Stimulated activated naive CD4-positive, alpha-beta T cell (primary cell): ENCODE results near the gene GOSR1.
"Not testable (repeated sequence)": the region's sequence is repeated elsewhere in the genome, so short reads cannot be mapped to it uniquely, and the experiment has no call there.

Experiments used
- DNase-seq, 6 experiments: peaks; one replicate each; lab custom pipeline; 2025; lab: John Stamatoyannopoulos, UW

Gene GOSR1

DNA sequence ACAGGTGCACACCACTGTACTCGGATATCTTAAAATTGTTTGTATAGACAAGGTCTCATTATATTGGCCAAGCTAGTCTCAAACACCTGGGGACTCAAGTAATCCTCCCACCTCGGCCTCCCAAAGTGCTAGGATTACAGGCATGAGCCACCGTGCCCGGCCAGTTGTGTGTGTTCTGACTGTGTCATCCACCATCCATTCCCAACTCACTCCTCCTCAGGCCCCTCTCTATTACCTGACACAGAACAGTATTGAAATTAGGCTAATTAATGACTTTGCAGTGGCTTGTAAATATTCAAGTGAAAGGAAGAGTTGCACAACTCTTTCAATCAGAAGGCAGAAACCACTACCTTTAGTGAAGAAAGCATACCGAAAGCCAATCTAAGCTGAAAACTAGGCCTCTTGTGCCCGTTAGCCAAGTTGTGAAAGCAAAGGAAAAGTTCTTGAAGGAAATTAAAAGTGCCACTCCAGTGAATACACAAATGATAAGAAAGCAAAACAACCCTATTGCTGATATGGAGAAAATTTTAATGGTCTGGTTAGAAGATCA is 28.7 kb downstream of the GOSR1 start:
- no peak for DNase-seq

DNA sequence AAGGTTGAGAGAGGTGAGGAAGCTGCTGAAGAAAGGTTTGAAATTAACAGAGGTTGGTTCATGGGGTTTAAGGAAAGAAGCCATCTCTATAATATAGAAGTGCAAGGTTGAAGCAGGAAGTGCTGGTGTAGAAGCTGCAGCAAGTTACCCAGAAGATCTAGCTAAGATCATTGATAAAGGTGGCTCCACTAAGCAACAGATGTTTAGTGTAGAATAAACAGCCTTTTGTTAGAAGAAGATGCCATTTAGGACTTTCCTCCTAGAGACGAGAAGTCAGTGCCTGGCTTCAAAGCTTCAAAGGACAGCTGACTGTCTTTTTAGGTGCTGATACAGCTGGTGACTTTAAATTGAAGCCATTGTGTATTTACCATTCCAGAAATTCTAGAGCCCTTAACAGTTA is 29.3 kb downstream of the GOSR1 start:
- DNase-seq = no peak

DNA sequence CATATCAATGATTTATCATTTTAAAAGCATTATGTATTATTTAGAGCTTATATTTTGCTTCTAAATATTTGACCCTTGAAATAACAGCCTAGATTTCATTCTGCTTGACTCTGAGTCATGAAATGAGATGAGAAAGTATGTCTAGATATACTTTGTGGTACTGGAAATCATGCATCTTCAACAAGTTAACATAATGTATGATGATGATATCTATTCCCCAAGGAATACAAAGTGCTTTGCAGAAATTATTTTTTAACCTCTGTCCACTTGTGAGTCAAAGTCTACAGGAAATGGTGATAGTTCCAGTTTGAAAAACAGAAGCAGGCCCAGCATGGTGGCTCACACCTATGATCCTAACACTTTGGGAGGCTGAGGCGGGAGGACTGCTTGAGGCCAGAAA is 36.1 kb downstream of the GOSR1 start:
- DNase-seq = no peak

- DNase-seq = no peak
These were observed 37.8 kb downstream of the GOSR1 start for GRCh38 chr17:30514895-30515596.

GRCh38 chr17:30517786-30518185 is 40.6 kb downstream of the GOSR1 start:
- DNase-seq = no peak

DNA sequence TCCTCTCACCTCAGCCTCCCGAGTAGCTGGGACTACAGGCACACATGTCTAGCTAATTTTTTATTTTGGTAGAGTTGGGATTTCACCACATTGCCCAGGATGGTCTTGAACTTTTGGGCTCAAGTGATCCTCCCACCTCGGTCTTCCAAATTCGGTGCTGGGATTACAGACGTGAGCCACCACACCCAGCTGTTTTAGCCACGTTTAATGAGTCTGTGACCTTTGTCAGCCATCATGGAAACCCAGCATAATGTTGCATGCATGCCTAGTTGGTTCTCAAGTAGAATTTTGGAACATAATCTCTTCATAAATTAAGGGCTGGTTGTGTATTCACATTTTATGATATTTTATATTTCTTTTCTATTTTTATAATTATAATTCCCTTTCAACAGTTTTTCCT is 42.0 kb downstream of the GOSR1 start:
- no peak for DNase-seq

DNA sequence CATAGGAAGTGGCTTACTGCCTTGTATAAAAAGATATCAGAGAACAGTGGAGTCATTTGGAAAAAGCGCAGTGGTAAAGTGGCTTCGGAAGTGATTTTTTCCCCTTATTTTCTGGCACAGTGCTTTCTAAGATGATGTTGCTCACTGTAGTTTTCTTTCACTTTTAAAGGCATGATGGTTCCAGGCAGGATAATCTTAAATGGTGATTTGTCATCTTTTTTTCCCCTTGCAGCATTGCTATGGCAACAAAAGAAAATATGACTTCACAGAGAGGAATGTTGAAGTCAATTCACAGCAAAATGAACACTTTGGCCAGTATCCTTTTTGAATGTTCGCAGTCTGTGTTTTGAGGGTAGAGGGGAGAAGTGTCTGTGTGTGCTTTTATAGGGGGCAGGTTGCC is 42.5 kb downstream of the GOSR1 start:
- DNase-seq = no peak

DNA sequence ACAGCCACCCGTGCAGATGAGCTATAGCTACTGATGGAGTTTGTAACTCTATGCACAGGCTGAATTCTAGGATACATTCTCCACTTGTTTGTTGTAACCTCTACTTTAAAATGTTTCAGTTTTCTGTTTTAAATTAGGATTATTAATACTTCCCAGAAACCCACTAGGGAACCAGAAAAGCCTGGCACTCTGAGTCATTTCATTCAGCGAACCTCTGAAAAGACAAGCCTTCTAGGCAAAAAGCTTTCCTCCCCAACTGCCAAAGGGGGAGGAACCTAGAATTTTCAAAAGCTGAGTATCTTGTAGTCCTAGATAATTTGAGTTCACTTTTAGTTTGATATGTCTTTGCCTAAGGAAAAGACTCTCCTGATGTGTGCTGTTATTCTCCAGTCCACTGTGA is 43.2 kb downstream of the GOSR1 start:
- no peak for DNase-seq

DNA sequence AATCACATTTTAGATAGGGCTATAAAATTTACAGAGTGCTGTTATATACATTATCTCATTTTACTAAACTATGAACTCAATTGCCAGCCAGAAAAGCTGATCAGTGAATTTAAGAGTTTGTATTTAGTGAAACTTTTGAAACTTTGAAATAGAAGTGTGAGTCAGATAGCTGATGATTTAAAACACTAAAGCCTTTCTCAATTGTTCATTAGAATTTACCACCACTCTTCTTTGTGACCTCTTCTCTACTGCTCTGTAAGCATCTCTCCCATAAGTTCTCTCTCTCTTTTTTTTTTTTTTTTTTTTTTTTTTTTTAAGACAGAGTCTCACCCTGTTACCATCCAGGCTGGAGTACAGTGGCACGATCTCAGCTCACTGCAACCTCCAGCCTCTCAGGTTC is 43.7 kb downstream of the GOSR1 start:
- no peak for DNase-seq

- DNase-seq = no peak
These were observed 44.6 kb downstream of the GOSR1 start for GRCh38 chr17:30521766-30522165.

GRCh38 chr17:30523236-30523635 is 46.0 kb downstream of the GOSR1 start:
- not testable (repeated sequence) for DNase-seq

DNA sequence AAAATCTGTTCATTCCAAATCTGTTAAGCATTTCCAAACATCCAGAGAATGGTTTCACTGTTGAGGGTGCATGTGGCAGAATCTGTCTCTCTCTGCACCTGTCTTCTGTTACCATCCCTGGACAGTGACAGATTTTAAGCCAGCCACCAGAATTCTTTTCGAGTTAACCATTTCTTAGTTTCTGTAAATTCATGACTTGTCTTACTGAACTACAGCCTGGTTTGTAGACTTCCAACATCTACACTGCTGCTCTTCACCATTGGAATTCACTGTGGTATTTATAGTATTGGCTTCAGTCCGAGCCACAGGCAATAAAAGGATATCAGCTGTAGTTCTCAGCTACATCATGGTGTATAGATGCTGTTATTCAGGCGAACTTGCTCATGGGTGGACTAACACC is 47.6 kb downstream of the GOSR1 start:
- DNase-seq = no peak

DNA sequence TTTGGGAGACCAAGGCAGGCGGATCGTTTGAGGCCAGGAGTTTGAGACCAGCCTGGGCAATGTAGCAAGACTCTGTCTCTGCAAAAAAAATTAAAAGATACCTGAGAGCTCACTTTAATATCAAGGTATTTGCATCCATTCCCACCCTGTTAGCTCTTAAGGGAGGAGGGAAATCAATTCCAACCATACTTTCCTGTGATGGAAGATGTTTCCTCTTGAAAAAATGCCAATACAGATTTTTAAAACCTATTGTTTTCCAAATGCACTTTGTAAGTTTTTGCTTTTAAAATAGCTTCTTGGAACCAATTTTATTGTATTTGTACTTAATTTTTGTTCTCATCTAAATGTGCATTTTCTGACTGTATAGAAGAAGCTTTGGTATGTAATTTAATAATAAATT is 49.2 kb downstream of the GOSR1 start:
- no peak for DNase-seq

DNA sequence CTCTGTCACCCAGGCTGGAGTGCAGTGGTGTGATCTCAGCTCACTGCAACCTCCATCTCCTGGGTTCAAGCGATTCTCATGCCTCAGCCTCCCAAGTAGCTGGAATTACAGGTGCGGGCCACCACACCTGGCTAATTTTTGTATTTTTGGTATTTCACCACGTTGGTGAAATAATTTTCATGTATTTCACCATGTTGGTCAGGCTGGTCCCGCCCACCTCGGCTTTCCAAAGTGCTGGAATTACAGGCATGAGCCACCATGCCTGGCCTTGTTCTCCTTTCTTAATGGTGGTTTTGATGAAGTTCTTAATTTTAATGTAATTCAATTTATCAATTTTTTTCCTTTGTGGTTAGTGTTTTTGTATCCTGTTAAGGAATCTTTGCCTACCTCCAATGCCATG is 51.5 kb downstream of the GOSR1 start:
- not testable (repeated sequence) for DNase-seq

DNA sequence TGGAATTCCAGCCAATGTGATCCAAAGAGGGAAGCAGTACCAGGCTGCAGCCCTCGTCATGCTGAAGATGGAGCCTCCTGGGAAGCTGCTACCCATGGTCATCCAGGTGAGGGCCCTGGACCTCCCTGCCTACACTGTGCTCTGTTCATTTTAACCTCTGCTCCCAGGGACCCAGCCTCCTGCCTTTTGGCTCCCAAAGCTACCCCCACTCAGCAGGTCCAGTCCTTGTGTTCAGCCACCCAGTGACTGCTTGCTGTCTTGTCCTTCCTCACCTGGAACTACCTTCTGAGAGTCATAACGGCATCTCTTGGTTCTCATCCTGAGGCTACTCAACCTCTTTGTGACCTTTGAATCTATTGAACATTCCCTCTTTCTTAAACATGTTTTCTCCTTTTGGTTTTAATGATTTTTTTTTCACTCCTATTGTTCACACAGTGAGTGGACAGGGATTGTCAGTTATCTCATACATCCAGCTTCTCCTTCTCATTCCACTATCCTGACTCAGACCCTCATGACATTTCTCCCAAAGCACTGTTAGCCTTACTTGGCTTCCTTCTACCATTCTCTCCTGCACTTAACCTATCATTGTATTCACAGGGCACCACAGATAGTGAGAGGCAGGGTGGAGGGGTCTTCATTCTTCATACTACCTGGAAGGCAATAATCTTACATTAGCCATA is 53.3 kb downstream of the GOSR1 start:
- DNase-seq = no peak

- DNase-seq = no peak
These were observed 55.7 kb downstream of the GOSR1 start for GRCh38 chr17:30532871-30533270.

DNA sequence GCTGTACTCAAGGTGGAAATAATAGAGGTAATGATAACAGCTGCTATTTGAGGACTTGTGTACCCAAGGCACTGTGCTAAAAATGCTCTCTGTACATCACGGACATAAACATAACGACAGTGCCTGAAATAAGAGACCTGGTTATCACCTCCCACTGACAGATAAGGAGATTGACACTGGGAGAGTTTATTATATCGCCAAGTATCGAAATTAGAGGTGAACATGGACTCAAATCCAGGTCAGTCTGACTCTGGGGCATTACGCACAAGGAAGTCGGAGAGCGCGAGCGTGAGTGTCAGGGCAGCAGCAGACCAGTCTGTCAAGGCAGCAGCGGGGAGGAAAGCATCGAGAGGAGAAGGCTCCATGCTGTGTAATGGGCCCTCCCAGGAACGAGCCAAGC is 57.1 kb downstream of the GOSR1 start:
- no peak for DNase-seq

DNA sequence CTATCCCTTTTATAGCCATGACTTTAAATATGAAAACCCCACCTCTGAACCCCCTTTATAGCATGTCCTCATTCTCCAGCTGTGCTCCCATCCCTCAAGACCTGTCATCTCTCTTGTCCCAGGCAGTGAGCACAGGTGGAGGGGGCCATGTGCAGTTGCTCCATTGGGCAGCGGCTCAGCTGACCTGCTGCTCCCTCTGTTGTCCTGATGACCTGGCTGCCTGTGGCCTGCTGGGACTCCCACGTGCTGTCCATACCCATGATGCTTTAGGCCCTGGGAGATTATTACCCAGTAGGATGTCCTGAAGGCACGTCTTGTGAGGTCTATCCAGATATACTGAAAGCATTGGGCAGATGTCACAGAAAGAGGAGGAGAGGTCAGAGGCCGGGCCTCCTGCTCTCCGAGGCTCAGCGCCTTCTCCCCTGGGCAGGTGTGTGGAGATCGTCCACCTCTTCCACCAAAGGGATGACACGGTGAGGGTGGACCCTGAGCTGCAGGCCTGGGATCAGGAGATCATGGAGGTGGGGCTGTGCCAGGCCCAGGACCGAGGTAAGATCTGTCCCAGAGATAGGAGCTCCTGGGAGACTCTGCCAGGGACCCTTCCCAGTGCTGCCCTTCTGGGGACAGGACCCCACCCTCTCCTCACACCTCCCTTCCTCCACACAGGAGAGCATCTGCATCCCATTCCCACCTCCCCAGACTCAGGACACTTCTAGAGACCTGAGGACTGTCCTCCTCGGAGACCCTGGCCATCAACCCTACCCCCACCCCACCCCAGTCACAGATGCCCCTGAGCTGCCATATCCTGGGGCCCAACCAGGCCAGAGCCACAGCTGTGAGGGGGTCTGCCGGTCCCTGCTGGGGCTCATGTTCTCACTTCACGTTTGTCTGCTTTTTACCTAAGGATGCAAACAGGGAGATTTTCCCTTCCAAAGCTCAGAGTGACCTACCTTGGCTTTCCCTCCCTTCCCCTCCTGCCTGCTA is 58.0 kb downstream of the GOSR1 start:
- no peak for DNase-seq

- not testable (repeated sequence) for DNase-seq
These were observed 59.6 kb downstream of the GOSR1 start for GRCh38 chr17:30536846-30537245.

DNA sequence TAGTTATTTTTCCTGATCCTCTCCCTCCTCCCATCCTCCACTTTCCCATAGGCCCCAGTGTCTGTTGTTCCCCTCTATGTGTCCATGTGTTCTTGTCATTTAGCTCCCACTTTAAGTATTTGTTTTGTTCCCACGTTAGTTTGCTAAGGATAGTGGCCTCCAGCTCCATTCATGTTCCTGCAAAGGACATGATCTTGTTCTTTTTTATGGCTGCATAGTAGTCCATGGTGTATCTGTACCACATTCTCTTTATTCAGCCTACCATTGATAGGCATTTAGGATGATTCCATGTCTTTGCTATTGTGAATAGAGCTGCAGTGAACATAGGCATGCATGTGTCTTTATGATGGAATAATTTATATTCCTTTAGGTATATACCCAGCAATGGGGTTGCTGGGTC is 60.5 kb downstream of the GOSR1 start:
- not testable (repeated sequence) for DNase-seq

- DNase-seq = no peak
These were observed 64.6 kb downstream of the GOSR1 start for GRCh38 chr17:30541802-30542201.

- DNase-seq = no peak
These were observed 66.2 kb downstream of the GOSR1 start for GRCh38 chr17:30543456-30543855.
